Liver (tissue), 9 donors: Measurements from ENCODE around the gene PNMA8B. TPM values are rescaled to one million over a fixed set of nuclear protein-coding genes. Genes with fewer than 3 reads are reported as not detected.

Source experiments
- DNase-seq: peaks from one replicate; pipeline ENCODE4 v3.0.0-alpha.2; 2017; ENCODE audit warnings: low spot score
- H3K27ac ChIP-seq, 2 donors: one replicate each; pipeline ENCODE4 v1.7.0; 2013; ENCODE audit warnings: inconsistent platforms in 2 of 2, low read length in 2 of 2, control low read depth in 1 of 2, low read depth in 1 of 2, mild to moderate bottlenecking in 1 of 2
- H3K27me3 ChIP-seq, 4 donors: one replicate each; pipeline versions ENCODE4 v1.6.1 to v1.7.0; 2013; ENCODE audit warnings: low read length in 3 of 4, inconsistent platforms in 1 of 4, mild to moderate bottlenecking in 1 of 4, moderate library complexity in 1 of 4; ENCODE audit not compliant: control insufficient read depth in 4 of 4, insufficient read depth in 4 of 4
- H3K36me3 ChIP-seq, 4 donors: one replicate each; pipeline versions ENCODE4 v1.6.1 to v1.7.0; 2013; ENCODE audit warnings: low read length in 3 of 4, mild to moderate bottlenecking in 3 of 4, low read depth in 1 of 4, moderate library complexity in 1 of 4; ENCODE audit not compliant: control insufficient read depth in 4 of 4, insufficient read depth in 3 of 4
- H3K4me1 ChIP-seq, 4 donors: one replicate each; pipeline versions ENCODE4 v1.6.1 to v1.7.0; 2013; ENCODE audit warnings: low read length in 3 of 4, mild to moderate bottlenecking in 3 of 4, moderate library complexity in 1 of 4; ENCODE audit not compliant: control insufficient read depth in 4 of 4, insufficient read depth in 4 of 4
- H3K4me3 ChIP-seq, 3 donors: one replicate each; pipeline versions ENCODE4 v1.6.1 to v1.7.0; 2013; ENCODE audit warnings: low read length in 3 of 3, control low read depth in 1 of 3, low read depth in 1 of 3, mild to moderate bottlenecking in 1 of 3
- H3K9ac ChIP-seq, 2 donors: one replicate each; pipeline ENCODE4 v1.7.0; 2013; ENCODE audit warnings: low read length in 2 of 2, mild to moderate bottlenecking in 2 of 2, moderate library complexity in 2 of 2, control low read depth in 1 of 2, low read depth in 1 of 2
- H3K9me3 ChIP-seq, 4 donors: one replicate each; pipeline versions ENCODE4 v1.6.1 to v1.7.0; 2013; ENCODE audit warnings: low read length in 3 of 4; ENCODE audit not compliant: control insufficient read depth in 4 of 4
- EGR1 ChIP-seq, 2 donors: IDR thresholded peaks; 2 replicates each; pipeline ENCODE4 v1.6.1; 2016 to 2018; ENCODE audit warnings: antibody characterized with exemption in 2 of 2, low read depth in 2 of 2
- FOXA1 ChIP-seq: IDR thresholded peaks from 2 replicates; pipeline ENCODE4 v1.6.1; 2016; ENCODE audit warnings: antibody characterized with exemption
- FOXA2 ChIP-seq: IDR thresholded peaks from 2 replicates; pipeline ENCODE4 v1.6.1; 2016; ENCODE audit warnings: antibody characterized with exemption
- GABPA ChIP-seq, 2 donors: IDR thresholded peaks in 1 of 2; conservative IDR thresholded peaks in 1 of 2; 2 replicates each; pipeline ENCODE4 v1.6.1; 2016; ENCODE audit warnings: antibody characterized with exemption in 2 of 2, mild to moderate bottlenecking in 1 of 2, moderate library complexity in 1 of 2
- HNF4A ChIP-seq, 2 donors: conservative IDR thresholded peaks; 2 replicates each; pipeline ENCODE4 v1.6.1; 2016; ENCODE audit warnings: antibody characterized with exemption in 2 of 2, mild to moderate bottlenecking in 2 of 2
- HNF4G ChIP-seq: IDR thresholded peaks from 2 replicates; pipeline ENCODE4 v1.6.1; 2016; ENCODE audit warnings: antibody characterized with exemption
- JUND ChIP-seq, 2 donors: IDR thresholded peaks; 2 replicates each; pipeline ENCODE4 v1.6.1; 2016; ENCODE audit warnings: antibody characterized with exemption in 2 of 2
- NR2F2 ChIP-seq: IDR thresholded peaks from 2 replicates; pipeline ENCODE4 v1.6.1; 2016; ENCODE audit warnings: antibody characterized with exemption
- RAD21 ChIP-seq, 2 donors: IDR thresholded peaks; 2 replicates each; pipeline ENCODE4 v1.6.1; 2016; ENCODE audit warnings: antibody characterized with exemption in 2 of 2, mild to moderate bottlenecking in 2 of 2
- REST ChIP-seq: IDR thresholded peaks from 2 replicates; pipeline ENCODE4 v1.6.1; 2016; ENCODE audit warnings: antibody characterized with exemption, mild to moderate bottlenecking
- RXRA ChIP-seq, 2 donors: IDR thresholded peaks; 2 replicates each; pipeline ENCODE4 v1.6.1; 2017 to 2018; ENCODE audit warnings: antibody characterized with exemption in 2 of 2, mild to moderate bottlenecking in 1 of 2
- SP1 ChIP-seq: IDR thresholded peaks from 2 replicates; pipeline ENCODE4 v1.6.1; 2018; ENCODE audit warnings: antibody characterized with exemption, mild to moderate bottlenecking
- TAF1 ChIP-seq: conservative IDR thresholded peaks from 2 replicates; pipeline ENCODE4 v1.6.1; 2016; ENCODE audit warnings: antibody characterized with exemption, mild to moderate bottlenecking
- YY1 ChIP-seq: IDR thresholded peaks from 2 replicates; pipeline ENCODE4 v1.6.1; 2016; ENCODE audit warnings: antibody characterized with exemption, mild to moderate bottlenecking
- WGBS: extraction: QIAGEN DNeasy Blood & Tissue Kit; methylation state at CpG from one replicate; pipeline ENCODE4 v1.1.7; 2013; 5-methylcytosine and 5-hydroxymethylcytosine counted together
- polyA plus RNA-seq, 2 donors: library from polyadenylated mRNA; stranded (reverse) in 1 of 2; unstranded in 1 of 2; fragments of 200-250 nt in 1 of 2; fragments of >200 nt in 1 of 2; fragmentation: Nextera tagmentation in 1 of 2; extraction: Ambion mirVana in 1 of 2; gene quantifications; one replicate each; pipeline versions ENCODE4 v1.2.1 to v1.2.3, GENCODE V29; 2013 to 2015
- total RNA-seq, 2 donors: library from RNA; depleted of rRNA; stranded (reverse); fragments of >200 nt; gene quantifications; one replicate each; pipeline ENCODE4 v1.2.3, GENCODE V29; 2014
- TF ChIP-seq, protein P1 (sequence below): IDR thresholded peaks from 2 replicates; pipeline ENCODE4 v1.6.1; 2016; ENCODE audit warnings: antibody characterized with exemption
- TF ChIP-seq, protein P2 (sequence below): IDR thresholded peaks from 2 replicates; pipeline ENCODE4 v1.6.1; 2016; ENCODE audit warnings: antibody characterized with exemption
- TF ChIP-seq, protein P3 (sequence below): fragments of 150-350 bp; IDR thresholded peaks from 2 replicates; pipeline ENCODE4 v1.5.1; 2017; ENCODE audit warnings: improper control_type of control experiment, low read depth, low read length; ENCODE audit not compliant: missing input control
- TF ChIP-seq, protein P4 (sequence below): IDR thresholded peaks from 2 replicates; pipeline ENCODE4 v1.6.1; 2016; ENCODE audit warnings: antibody characterized with exemption
- donor health status: healthy.
- donor health status: healthy.
- donor health status: healthy.
- donor health status: healthy.
- donor health status: healthy.

The PNMA8B gene
- total and polyA plus RNA-seq, 4 donors, result 0.15 to 0.59 (median 0.39) TPM

GRCh38 chr19:46472592-46472991, 23.1 kb downstream of the PNMA8B start:
- WGBS, result 83% methylated on average over 4 of the region's 4 CpGs
- peaks cover 0 to 4% (median 2%) of the 10 kb centered on the region in 4 donors for H3K27me3 ChIP-seq

DNA sequence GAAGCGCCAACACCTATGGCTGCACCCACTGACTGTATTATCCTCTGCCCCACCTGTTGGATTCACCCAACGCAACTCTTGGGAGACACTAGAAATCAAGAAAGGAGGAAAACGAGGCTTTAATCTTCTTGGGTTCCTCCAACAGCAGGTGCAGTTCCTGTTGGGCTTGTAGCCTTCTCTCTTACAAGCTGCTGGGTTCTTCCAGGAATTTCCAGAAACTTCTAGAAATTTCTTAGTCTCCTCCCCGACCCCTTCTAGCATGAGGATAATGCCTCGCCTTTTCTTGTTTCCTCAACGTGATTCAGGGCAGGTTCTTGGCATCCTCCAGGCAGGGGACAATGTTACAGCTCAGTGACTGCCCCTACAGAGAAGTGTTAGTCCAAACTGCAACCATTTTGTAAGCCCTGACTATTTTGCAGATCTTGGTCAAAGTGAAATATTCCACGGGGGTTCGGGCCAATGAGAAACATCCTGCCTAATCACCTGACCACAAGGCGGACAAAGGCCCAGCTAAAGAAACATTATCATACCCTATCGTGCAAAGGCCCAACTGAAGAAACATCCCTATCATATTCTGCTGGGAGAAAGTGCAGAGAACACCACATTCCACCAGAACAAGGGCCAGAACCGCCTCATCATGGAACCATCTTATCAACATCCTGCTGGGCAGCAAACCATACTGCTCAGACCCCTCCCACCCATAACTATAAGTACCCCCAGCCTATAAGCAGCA, 23.7 kb downstream of the PNMA8B start:
- Histone ChIP-seq H3K27me3 (peaks cover 0 to 4% (median 2%) of the 10 kb centered on the region in 4 donors), H3K4me1 (peaks cover 0 to 12% (median 7%) of the 10 kb centered on the region in 4 donors), H3K36me3 (no peaks in the 10 kb centered on the region), H3K9me3 (no peaks in the 10 kb centered on the region), H3K4me3 (no peak overlapping the region), H3K9ac (no peak overlapping the region), H3K27ac (no peak overlapping the region)
- 63% methylated on average over 11 of the region's 11 CpGs for WGBS
- no peak for DNase-seq
- TF ChIP-seq, protein P1, sequence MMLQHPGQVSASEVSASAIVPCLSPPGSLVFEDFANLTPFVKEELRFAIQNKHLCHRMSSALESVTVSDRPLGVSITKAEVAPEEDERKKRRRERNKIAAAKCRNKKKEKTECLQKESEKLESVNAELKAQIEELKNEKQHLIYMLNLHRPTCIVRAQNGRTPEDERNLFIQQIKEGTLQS, result no peak
- TF ChIP-seq RAD21 (IDR thresholded peaks at IDR 0.05) (no peak), FOXA1 (no peak), RXRA (IDR thresholded peaks at IDR 0.05) (no peak), HNF4A (conservative IDR thresholded peaks at IDR 0.05) (no peak), EGR1 (IDR thresholded peaks at IDR 0.05; ENCODE audit: low read depth in 2 of 2) (no peak), TAF1 (no peak), YY1 (no peak), NR2F2 (no peak), FOXA2 (no peak), HNF4G (no peak), REST (no peak), SP1 (no peak), GABPA (IDR thresholded peaks at IDR 0.05 in 1 of 2, conservative IDR thresholded peaks at IDR 0.05 in 1 of 2) (no peak), JUND (IDR thresholded peaks at IDR 0.05) (no peak)
- TF ChIP-seq, protein P2, sequence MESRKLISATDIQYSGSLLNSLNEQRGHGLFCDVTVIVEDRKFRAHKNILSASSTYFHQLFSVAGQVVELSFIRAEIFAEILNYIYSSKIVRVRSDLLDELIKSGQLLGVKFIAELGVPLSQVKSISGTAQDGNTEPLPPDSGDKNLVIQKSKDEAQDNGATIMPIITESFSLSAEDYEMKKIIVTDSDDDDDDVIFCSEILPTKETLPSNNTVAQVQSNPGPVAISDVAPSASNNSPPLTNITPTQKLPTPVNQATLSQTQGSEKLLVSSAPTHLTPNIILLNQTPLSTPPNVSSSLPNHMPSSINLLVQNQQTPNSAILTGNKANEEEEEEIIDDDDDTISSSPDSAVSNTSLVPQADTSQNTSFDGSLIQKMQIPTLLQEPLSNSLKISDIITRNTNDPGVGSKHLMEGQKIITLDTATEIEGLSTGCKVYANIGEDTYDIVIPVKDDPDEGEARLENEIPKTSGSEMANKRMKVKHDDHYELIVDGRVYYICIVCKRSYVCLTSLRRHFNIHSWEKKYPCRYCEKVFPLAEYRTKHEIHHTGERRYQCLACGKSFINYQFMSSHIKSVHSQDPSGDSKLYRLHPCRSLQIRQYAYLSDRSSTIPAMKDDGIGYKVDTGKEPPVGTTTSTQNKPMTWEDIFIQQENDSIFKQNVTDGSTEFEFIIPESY, result no peak
- TF ChIP-seq, protein P3, sequence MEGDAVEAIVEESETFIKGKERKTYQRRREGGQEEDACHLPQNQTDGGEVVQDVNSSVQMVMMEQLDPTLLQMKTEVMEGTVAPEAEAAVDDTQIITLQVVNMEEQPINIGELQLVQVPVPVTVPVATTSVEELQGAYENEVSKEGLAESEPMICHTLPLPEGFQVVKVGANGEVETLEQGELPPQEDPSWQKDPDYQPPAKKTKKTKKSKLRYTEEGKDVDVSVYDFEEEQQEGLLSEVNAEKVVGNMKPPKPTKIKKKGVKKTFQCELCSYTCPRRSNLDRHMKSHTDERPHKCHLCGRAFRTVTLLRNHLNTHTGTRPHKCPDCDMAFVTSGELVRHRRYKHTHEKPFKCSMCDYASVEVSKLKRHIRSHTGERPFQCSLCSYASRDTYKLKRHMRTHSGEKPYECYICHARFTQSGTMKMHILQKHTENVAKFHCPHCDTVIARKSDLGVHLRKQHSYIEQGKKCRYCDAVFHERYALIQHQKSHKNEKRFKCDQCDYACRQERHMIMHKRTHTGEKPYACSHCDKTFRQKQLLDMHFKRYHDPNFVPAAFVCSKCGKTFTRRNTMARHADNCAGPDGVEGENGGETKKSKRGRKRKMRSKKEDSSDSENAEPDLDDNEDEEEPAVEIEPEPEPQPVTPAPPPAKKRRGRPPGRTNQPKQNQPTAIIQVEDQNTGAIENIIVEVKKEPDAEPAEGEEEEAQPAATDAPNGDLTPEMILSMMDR, result no peak
- TF ChIP-seq, protein P4, sequence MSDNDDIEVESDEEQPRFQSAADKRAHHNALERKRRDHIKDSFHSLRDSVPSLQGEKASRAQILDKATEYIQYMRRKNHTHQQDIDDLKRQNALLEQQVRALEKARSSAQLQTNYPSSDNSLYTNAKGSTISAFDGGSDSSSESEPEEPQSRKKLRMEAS, result no peak

More at GRCh38 chr19:46472592-46472991, 23.1 kb downstream of the PNMA8B start:
- no peak overlapping the region for H3K27ac ChIP-seq
- no peak overlapping the region for H3K4me3 ChIP-seq
- H3K4me1 ChIP-seq, result peaks cover 0 to 12% (median 7%) of the 10 kb centered on the region in 4 donors
- no peaks in the 10 kb centered on the region for H3K9me3 ChIP-seq
- DNase-seq, result no peak
- no peak overlapping the region for H3K9ac ChIP-seq
- no peaks in the 10 kb centered on the region for H3K36me3 ChIP-seq
- no peak for TF ChIP-seq GABPA (IDR thresholded peaks at IDR 0.05 in 1 of 2, conservative IDR thresholded peaks at IDR 0.05 in 1 of 2)
- TF ChIP-seq NR2F2, result no peak
- TF ChIP-seq YY1, result no peak
- TF ChIP-seq, protein P3, result no peak
- no peak for TF ChIP-seq RAD21 (IDR thresholded peaks at IDR 0.05)
- TF ChIP-seq TAF1, result no peak
